ENCODE data around the gene DPYSL4. TPM values are rescaled to one million over a fixed set of nuclear protein-coding genes. Genes with fewer than 3 reads are reported as not detected.

The DPYSL4 gene
- total and polyA plus RNA-seq, 12 donors, result 0.42 to 7.6 (median 3.2) TPM

DNA sequence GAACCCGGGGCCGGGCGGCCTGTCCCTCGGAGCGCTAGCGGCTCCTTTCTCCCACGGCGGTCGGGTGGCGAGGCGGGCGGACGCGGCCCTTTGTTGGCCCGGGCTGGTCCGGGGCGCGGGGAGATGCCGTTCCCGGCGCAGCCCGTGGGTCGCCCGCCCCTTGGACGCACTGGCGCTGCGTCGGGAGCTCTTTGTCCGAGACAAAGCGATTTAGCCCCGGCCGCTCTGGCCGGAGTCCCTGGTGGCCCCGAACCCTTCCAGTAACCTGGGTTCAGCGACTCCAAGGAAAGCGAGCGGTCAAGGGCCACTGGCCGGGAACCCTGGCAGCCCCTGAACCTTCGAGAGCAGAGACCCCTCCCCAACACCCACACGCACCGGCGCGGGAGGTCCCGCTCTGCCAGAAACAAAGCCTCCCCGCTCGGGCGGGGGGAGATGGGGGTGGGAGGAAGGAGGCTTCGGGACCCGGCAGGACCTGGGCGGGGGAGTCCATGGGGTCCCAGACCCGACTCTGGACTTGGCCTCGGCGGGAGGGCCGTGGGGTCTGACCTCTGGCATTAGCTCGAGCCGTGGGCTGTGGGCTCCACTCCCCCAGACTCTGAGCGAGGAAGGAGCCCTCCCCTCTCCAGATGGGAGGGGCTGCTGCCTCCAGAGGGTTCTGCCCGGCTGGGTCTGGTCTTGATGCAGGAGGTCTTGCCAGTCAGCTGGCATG lies 836 bp downstream of the DPYSL4 start:
- Histone ChIP-seq H3K36me3 (replicated peaks in 1 of 2) (no peaks in the 10 kb centered on the region), H3K9me3 (replicated peaks in 1 of 3) (no peaks in the 10 kb centered on the region), H3K27ac (no peak overlapping the region), H3K27me3 (peaks cover 44% of the 10 kb centered on the region), H3K4me1 (replicated peaks in 1 of 2) (peaks cover 17 to 27% of the 10 kb centered on the region in 2 donors), H3K4me3 (peak overlapping the region in 1 of 4 donors; percentile 59)
- intact Hi-C loops (cut with DNase I), result no loop called here
- DNase-seq, result peak in 1 of 7 donors; percentile 5
- WGBS, 4 donors, result 3 to 4% (median 4%) methylated on average over 10 to 58 of the region's 58 CpGs
- TF ChIP-seq, protein P1, sequence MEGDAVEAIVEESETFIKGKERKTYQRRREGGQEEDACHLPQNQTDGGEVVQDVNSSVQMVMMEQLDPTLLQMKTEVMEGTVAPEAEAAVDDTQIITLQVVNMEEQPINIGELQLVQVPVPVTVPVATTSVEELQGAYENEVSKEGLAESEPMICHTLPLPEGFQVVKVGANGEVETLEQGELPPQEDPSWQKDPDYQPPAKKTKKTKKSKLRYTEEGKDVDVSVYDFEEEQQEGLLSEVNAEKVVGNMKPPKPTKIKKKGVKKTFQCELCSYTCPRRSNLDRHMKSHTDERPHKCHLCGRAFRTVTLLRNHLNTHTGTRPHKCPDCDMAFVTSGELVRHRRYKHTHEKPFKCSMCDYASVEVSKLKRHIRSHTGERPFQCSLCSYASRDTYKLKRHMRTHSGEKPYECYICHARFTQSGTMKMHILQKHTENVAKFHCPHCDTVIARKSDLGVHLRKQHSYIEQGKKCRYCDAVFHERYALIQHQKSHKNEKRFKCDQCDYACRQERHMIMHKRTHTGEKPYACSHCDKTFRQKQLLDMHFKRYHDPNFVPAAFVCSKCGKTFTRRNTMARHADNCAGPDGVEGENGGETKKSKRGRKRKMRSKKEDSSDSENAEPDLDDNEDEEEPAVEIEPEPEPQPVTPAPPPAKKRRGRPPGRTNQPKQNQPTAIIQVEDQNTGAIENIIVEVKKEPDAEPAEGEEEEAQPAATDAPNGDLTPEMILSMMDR (IDR thresholded peaks at IDR 0.05), result no peak
- TF ChIP-seq POLR2A (IDR thresholded peaks at IDR 0.05), result no peak

DNA sequence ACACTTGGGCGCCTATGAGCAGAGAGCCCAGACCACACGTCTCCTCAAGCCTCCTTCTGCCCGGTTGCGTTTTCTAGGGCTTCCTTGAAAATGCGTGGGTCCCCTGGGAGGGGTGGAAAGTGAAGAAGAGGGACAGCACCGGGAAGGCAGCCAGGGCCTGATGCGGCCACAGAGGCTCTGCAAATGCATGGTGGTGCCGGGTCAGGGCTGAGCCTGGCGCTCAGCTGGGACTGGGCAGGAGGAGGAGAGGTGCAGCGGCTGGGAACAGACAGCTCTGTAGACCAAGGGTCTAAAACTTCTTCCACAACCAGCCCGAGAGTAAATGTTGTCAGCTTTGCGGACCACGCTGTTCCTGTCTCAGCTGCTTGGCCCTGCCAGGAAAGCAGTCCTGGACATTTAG lies 1.6 kb downstream of the DPYSL4 start:
- no peak for DNase-seq
- 67 to 80% (median 70%) methylated on average over 12 to 13 of the region's 13 CpGs for WGBS, 4 donors
- TF ChIP-seq POLR2A (IDR thresholded peaks at IDR 0.05), result no peak
- TF ChIP-seq, protein P1 (IDR thresholded peaks at IDR 0.05), result no peak
- peaks cover 44% of the 10 kb centered on the region for H3K27me3 ChIP-seq
- intact Hi-C loops (cut with DNase I), result no loop called here
- peaks cover 17 to 31% of the 10 kb centered on the region in 2 donors for H3K4me1 ChIP-seq (replicated peaks in 1 of 2)
- H3K9me3 ChIP-seq (replicated peaks in 1 of 3), result no peaks in the 10 kb centered on the region
- no peaks in the 10 kb centered on the region for H3K36me3 ChIP-seq (replicated peaks in 1 of 2)
- no peak overlapping the region for H3K4me3 ChIP-seq
- no peak overlapping the region for H3K27ac ChIP-seq

DNA sequence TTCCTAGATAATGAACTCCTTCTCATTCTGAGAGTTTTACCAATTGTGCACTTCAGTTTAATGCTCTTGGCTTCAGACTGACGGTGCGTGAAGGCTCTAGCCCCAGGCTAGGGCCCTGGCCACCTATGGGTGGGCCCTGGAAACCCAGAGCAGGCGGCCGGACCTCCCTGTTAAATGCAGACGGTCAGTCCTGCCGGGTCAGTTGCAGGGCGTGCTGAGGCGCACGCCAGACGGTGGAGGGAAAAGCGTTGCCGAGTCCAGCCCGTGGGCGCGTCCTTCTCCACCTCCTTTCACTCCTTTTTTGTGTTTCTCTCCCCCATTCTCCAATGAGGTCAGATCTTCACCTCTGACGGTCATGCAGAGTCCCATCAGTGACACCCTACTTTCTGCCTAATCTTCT lies 2.3 kb downstream of the DPYSL4 start:
- TF ChIP-seq POLR2A (IDR thresholded peaks at IDR 0.05), result no peak
- TF ChIP-seq, protein P1 (IDR thresholded peaks at IDR 0.05), result no peak
- Histone ChIP-seq H3K4me3 (no peak overlapping the region), H3K4me1 (replicated peaks in 1 of 2) (peaks cover 17 to 32% of the 10 kb centered on the region in 2 donors), H3K27ac (no peak overlapping the region), H3K27me3 (peaks cover 44% of the 10 kb centered on the region), H3K36me3 (replicated peaks in 1 of 2) (no peaks in the 10 kb centered on the region), H3K9me3 (replicated peaks in 1 of 3) (no peaks in the 10 kb centered on the region)
- no peak for DNase-seq
- WGBS, 4 donors, result 90 to 94% (median 92%) methylated on average over 14 to 16 of the region's 16 CpGs
- intact Hi-C loops (cut with DNase I), result no loop called here

DNA sequence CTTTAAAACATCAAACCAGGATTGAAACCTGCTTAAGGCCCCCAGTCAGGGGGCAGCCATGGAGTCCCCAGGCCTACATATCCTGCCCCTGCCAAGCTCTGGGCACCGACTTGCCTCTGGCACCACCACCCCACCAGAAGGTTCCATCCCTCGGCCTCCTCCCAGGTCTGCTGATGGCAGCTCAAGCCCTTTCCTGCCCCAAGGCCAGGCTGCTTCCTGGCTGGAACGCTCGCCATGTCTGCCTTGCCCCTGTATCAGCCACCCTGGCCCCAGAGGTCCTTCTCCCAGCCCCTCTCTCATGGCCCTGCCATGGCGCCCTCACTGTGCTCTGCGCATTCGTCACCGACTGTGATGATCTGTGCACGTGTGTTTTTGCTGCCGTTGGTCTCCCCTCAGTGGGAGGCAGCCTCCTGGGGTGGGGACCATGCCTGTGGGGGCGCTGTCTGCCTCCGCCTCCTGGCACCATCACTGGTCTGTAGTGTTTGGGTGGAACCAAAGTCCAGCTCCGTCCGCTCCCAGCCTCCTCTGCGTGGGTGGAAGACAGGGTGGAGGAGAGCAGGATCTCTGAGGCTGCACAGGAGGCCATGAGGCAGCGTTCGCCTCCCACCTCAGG lies 3.2 kb downstream of the DPYSL4 start:
- WGBS, 4 donors, result 86 to 91% (median 89%) methylated on average over 11 to 17 of the region's 17 CpGs
- H3K27me3 ChIP-seq, result peaks cover 44% of the 10 kb centered on the region

More for the DNA sequence above, 3.2 kb downstream of the DPYSL4 start:
- TF ChIP-seq, protein P1 (IDR thresholded peaks at IDR 0.05), result no peak
- no peak for TF ChIP-seq POLR2A (IDR thresholded peaks at IDR 0.05)
- Histone ChIP-seq H3K4me1 (replicated peaks in 1 of 2) (peaks cover 17 to 32% of the 10 kb centered on the region in 2 donors), H3K4me3 (no peak overlapping the region), H3K27ac (no peak overlapping the region), H3K9me3 (replicated peaks in 1 of 3) (no peaks in the 10 kb centered on the region), H3K36me3 (replicated peaks in 1 of 2) (no peaks in the 10 kb centered on the region)
- DNase-seq, result no peak
- intact Hi-C loops (cut with DNase I), result no loop called here

All from adrenal gland (tissue), 12 donors.